Tibial artery (tissue), 4 donors: ENCODE data around the gene ACADL.
A peak's percentile ranks its signal among the peaks of the same experiment; 100 is the strongest.
"Not testable (repeated sequence)": the region's sequence is repeated elsewhere in the genome, so short reads cannot be mapped to it uniquely, and the experiment has no call there.

Source experiments
- DNase-seq, 2 donors: peaks; one replicate each; pipeline ENCODE4 v3.0.0-alpha.2; 2019
- H3K27ac ChIP-seq, 2 donors: fragments of 200-600 bp; sonication (generic) in 1 of 2; 1 replicate in 1 of 2; 2 replicates in 1 of 2; pipeline ENCODE4 v1.5.1; 2018 to 2019; ENCODE audit warnings: mild to moderate bottlenecking in 1 of 2
- H3K27me3 ChIP-seq, 2 donors: fragments of 200-600 bp; sonication (generic) in 1 of 2; one replicate each; pipeline versions ENCODE4 v1.5.1 to v1.6.0; 2016 to 2019
- H3K36me3 ChIP-seq, 3 donors: fragments of 200-600 bp; sonication (generic) in 2 of 3; one replicate each; pipeline ENCODE4 v1.5.1; 2016 to 2019; ENCODE audit warnings: mild to moderate bottlenecking in 2 of 3
- H3K4me1 ChIP-seq, 4 donors: fragments of 200-600 bp; sonication (generic) in 2 of 4; 1 replicate in 3 of 4; 2 replicates in 1 of 4; pipeline ENCODE4 v1.5.1; 2016 to 2019
- H3K4me3 ChIP-seq, 2 donors: fragments of 200-600 bp; sonication (generic) in 1 of 2; 1 replicate in 1 of 2; 2 replicates in 1 of 2; pipeline ENCODE4 v1.5.1; 2018 to 2019; ENCODE audit warnings: mild to moderate bottlenecking in 2 of 2
- H3K9me3 ChIP-seq, 3 donors: fragments of 200-600 bp; sonication (generic) in 1 of 3; one replicate each; pipeline ENCODE4 v1.5.1; 2016 to 2019
- CTCF ChIP-seq, 2 experiments: fragments of 200-600 bp in 1 of 2; fragments of 450-650 bp in 1 of 2; IDR thresholded peaks; one replicate each; pipeline ENCODE4 v1.5.1; 2017 to 2019; ENCODE audit warnings: antibody characterized with exemption in 2 of 2, mild to moderate bottlenecking in 1 of 2, moderate library complexity in 1 of 2
- intact Hi-C: fragments of 100-400 bp; cut with DNase I; formaldehyde crosslinking; loops from one replicate; pipeline ENCODE4 v1.15.0; 2023; ENCODE audit warnings: low total_unique reads

Gene ACADL

DNA sequence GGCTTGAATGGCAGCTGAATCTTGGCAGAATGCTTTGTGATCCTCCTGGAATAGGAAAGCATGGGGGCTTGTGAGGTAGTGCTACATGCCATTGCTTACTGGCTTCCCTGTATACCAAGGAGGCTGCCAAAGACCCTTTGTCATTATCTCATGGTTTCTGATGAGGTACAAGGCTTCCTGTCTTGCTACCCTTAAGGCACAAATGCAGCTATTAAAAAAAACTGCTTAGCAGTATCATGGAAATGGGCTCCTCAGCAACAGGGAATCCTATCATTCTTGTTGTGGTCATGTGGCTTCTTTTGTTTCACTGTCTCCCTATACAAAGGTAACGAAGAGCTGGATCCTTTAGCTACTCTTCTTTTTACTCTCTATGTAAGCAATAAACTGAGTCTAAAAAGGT lies 47.5 kb downstream of the ACADL start:
- intact Hi-C loops: no loop called here
- Histone ChIP-seq H3K4me1 (peaks cover 0 to 16% (median 4%) of the 10 kb centered on the region in 4 donors), H3K27ac (no peak overlapping the region), H3K9me3 (no peaks in the 10 kb centered on the region), H3K4me3 (no peak overlapping the region), H3K27me3 (no peaks in the 10 kb centered on the region), H3K36me3 (peaks cover 8 to 19% (median 14%) of the 10 kb centered on the region in 3 donors)
- TF ChIP-seq CTCF (IDR thresholded peaks at IDR 0.05): no peak
- DNase-seq: no peak

GRCh38 chr2:210177115-210177514 lies 48.1 kb downstream of the ACADL start:
- H3K27me3 ChIP-seq, H3K27ac ChIP-seq, DNase-seq, H3K4me3 ChIP-seq, intact Hi-C loops, H3K9me3 ChIP-seq: not testable (repeated sequence)
- H3K36me3 ChIP-seq: peaks cover 8 to 18% (median 14%) of the 10 kb centered on the region in 3 donors
- H3K4me1 ChIP-seq: peaks cover 0 to 23% (median 7%) of the 10 kb centered on the region in 4 donors

GRCh38 chr2:210174086-210174485 lies 51.2 kb downstream of the ACADL start:
- Histone ChIP-seq H3K36me3 (peaks cover 4 to 8% (median 8%) of the 10 kb centered on the region in 3 donors), H3K27me3 (no peaks in the 10 kb centered on the region), H3K9me3 (no peaks in the 10 kb centered on the region), H3K4me1 (peaks cover 0 to 11% (median 4%) of the 10 kb centered on the region in 4 donors), H3K4me3 (no peak overlapping the region), H3K27ac (no peak overlapping the region)
- DNase-seq: no peak
- intact Hi-C loops: loop anchor here (5.0 kb wide), 1 partner anchor 48 kb away; no protein-coding TSS in a partner anchor
- TF ChIP-seq CTCF (IDR thresholded peaks at IDR 0.05): no peak

- DNase-seq: no peak
- H3K27ac ChIP-seq: peak overlapping the region; percentile 99 to 100
- intact Hi-C loops: loop anchor here (2.0 to 5.0 kb wide), 2 partner anchors 13 to 50 kb away; no protein-coding TSS in a partner anchor
- no peaks in the 10 kb centered on the region for H3K9me3 ChIP-seq
- peak overlapping the region; percentile 87 to 88 for H3K4me3 ChIP-seq
- peaks cover 0 to 30% (median 14%) of the 10 kb centered on the region in 4 donors for H3K4me1 ChIP-seq
- H3K36me3 ChIP-seq: peaks cover 0 to 3% (median 3%) of the 10 kb centered on the region in 3 donors
- TF ChIP-seq CTCF (IDR thresholded peaks at IDR 0.05): no peak
- H3K27me3 ChIP-seq: no peaks in the 10 kb centered on the region
These were observed 53.0 kb downstream of the ACADL start for GRCh38 chr2:210172219-210172575.

DNA sequence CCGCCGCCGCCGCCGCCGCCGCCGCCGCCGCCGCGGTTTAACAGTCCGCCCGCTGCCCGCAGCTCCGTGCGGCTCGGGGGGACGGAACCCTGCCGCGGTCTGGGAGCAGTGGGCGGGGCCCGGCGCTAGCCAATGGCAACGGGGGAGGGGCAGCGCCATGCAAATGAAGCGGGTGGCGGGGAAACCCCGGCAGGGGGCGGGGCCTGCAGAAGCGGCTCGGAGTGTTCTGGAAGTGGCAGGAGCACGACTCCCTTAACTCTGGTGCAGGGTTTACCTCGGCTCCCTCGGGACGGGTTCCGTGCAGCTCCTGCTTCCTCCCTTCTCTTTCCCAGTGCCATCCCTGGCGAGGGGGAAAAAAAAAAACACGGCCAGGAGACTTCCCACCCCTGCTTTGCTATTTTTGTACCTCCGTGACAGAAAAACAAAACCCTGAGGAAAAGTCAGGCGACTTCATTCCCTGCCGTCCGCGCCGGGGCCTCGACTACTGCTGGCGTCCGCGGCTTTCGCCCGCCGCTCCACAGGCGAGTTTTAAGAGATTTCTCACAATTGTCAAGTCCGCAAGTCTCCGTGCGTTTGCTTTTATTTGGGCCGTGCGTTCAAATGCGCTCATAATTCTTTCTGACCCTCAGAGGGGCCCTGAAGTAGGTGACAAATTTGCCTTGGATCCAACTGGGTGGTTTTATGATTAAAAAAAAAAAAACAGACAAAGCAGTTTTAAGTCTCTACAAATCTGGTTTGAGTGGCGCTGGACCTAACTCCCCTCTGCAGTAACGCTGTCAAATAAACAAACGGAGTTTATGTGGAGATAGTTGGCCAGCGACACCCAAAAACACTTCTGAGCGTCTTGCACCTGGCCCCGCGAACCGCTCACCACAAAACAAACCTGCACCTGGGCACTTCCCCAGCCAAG lies 53.7 kb downstream of the ACADL start, which contains the start of gene KANSL1L:
TSS of gene KANSL1L (minus strand) at position 101 of the 910 bp plus-strand sequence. CDS start 16,827 bp downstream, outside the sequence.
- Histone ChIP-seq H3K27ac (peak within 1 kb of the TSS; percentile 99 to 100), H3K4me3 (peak within 1 kb of the TSS; percentile 87 to 88), H3K4me1 (peaks cover 0 to 37% (median 17%) of the 10 kb centered on the region in 4 donors), H3K9me3 (no peaks in the 10 kb centered on the region), H3K27me3 (no peaks in the 10 kb centered on the region), H3K36me3 (no peaks in the 10 kb centered on the region)
- intact Hi-C loops: loop anchor here (2.0 to 5.0 kb wide), 2 partner anchors 13 to 51 kb away; no protein-coding TSS in a partner anchor
- peak; percentile 99 to 100 for DNase-seq
- TF ChIP-seq CTCF (IDR thresholded peaks at IDR 0.05): no peak
